ENCODE measurements around the gene PML.
A peak's percentile ranks its signal among the peaks of the same experiment; 100 is the strongest.
"Not testable (repeated sequence)": the region's sequence is repeated elsewhere in the genome, so short reads cannot be mapped to it uniquely, and the experiment has no call there.

Gene PML

GRCh38 chr15:74040109-74040850, 45.8 kb downstream of the PML start:
- DNase-seq = peak; percentile 22 to 37

GRCh38 chr15:74041311-74041756, 46.8 kb downstream of the PML start:
- DNase-seq = no peak

- no peak for DNase-seq
Observed at GRCh38 chr15:74041777-74042435, 47.4 kb downstream of the PML start.

GRCh38 chr15:74042603-74043424, 48.3 kb downstream of the PML start:
- no peak for DNase-seq

- no peak for DNase-seq
Observed at GRCh38 chr15:74043425-74044266, 49.1 kb downstream of the PML start.

GRCh38 chr15:74044267-74045110, 50.0 kb downstream of the PML start:
- no peak for DNase-seq

GRCh38 chr15:74045184-74045583, 50.7 kb downstream of the PML start:
- DNase-seq = no peak

GRCh38 chr15:74045636-74046274, 51.2 kb downstream of the PML start:
- DNase-seq = no peak

- DNase-seq = no peak
Observed at GRCh38 chr15:74046275-74046674, 51.8 kb downstream of the PML start.

- DNase-seq = no peak
Observed at GRCh38 chr15:74050127-74050526, 55.6 kb downstream of the PML start.

GRCh38 chr15:74050556-74051234, 56.2 kb downstream of the PML start:
- no peak for DNase-seq

- not testable (repeated sequence) for DNase-seq
Observed at GRCh38 chr15:74052271-74053260, 58.0 kb downstream of the PML start.

GRCh38 chr15:74053517-74053916, 59.0 kb downstream of the PML start:
- no peak for DNase-seq

GRCh38 chr15:74053941-74054529, 59.5 kb downstream of the PML start:
- DNase-seq = peak; percentile 52 to 73

- DNase-seq = no peak
Observed at GRCh38 chr15:74055804-74056203, 61.3 kb downstream of the PML start.

GRCh38 chr15:74056330-74056729, 61.8 kb downstream of the PML start:
- DNase-seq = not testable (repeated sequence)

- not testable (repeated sequence) for DNase-seq
Observed at GRCh38 chr15:74059050-74059833, 64.7 kb downstream of the PML start.

GRCh38 chr15:74060251-74060650, 65.7 kb downstream of the PML start:
- DNase-seq = no peak

All from inflammatory macrophage treated with lipopolysaccharide for 1 hour (primary cell).